HG03045 (cell line): ENCODE measurements around the gene FN3K.
A peak's percentile ranks its signal among the peaks of the same experiment; 100 is the strongest.
"Not testable (repeated sequence)": the region's sequence is repeated elsewhere in the genome, so short reads cannot be mapped to it uniquely, and the experiment has no call there.

Source experiments
- ATAC-seq: cut with Tn5 transposase; IDR thresholded peaks from one replicate; pipeline ENCODE4 v1.9.1; 2021; ENCODE audit warnings: mild to moderate bottlenecking, moderate library complexity; ENCODE audit not compliant: unreplicated experiment

Gene FN3K

DNA sequence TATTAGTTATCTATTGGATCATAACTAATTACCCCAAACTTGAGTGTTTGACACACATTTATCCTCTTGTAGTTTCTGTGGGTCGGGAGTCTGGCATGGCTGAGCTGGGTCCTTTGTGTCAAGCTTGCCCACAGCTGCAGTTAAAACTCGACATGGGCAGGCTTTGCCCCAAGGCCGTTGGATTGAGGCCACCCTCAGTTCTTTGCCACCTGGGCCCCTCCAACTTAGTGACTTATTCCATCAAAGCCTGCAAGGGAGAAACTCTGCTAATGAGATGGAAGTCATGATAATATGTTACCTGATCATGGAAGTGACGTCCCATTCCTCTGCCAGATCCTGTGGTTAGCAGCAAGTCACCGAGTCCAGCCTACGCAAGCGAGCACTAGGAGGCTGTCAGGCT is 33.6 kb downstream of the FN3K start:
- ATAC-seq: no peak

GRCh38 chr17:82772026-82772425 is 36.6 kb downstream of the FN3K start:
- no peak for ATAC-seq

GRCh38 chr17:82774456-82774855 is 39.0 kb downstream of the FN3K start:
- not testable (repeated sequence) for ATAC-seq

DNA sequence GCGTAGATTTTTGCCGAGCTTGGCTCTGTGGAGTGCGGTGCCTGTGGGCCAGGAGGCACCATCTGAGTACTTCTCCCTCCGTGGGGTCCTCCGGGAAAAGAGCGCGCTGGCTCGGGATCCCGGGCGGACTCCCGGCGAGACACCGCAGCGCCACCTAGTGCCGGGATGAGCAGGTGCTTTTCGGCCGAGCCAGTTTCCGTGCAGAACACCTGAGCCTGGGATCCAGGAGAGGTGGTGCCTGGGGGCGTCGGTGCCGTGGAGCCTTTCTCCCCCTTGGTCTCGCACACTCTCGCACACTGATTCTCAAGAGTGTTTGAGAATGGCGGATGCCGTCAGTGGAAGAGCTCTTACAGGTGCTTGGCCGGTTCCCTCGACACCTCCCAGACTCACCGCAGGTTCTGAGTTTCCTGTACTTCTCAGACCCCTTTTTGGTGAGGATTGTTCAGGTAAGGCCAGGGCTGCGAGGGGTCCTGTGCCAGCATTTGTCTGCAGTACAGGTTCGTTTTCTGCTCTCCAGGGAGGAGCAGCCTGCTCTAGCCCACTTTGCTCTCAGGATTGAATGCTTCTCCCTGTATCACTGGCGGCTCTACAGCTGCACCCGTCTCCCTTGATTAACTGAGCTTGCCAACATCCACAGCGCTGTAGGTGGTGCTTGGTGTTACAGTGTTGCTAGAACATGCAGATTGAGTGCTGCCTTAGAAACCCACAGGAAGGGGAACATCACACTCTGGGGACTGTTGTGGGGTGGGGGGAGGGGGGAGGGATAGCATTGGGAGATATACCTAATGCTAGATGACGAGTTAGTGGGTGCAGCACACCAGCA is 39.8 kb downstream of the FN3K start:
- ATAC-seq: no peak

GRCh38 chr17:82776454-82776853 is 41.0 kb downstream of the FN3K start:
- no peak for ATAC-seq

DNA sequence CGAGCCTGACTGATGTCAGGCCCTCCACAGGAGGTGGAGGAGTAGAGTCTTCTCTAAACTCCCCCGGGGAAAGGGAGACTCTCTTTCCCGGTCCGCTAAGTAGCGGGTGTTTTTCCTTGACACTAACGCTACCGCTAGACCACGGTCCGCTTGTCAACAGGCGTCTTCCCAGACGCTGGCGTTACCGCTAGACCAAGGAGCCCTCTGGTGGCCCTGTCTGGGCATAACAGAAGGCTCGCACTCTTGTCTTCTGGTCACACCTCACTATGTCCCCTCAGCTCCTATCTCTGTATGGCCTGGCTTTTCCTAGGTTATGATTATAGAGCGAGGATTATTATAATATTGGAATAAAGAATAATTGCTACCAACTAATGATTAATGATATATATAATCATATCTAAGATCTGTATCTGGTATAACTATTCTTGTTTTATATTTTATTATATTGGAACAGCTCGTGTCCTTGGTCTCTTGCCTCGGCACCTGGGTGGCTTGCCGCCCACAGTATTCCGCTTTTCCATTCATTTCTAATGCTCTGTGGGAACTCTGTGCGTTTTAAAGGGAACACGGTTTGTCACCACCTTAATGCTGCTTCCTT is 42.5 kb downstream of the FN3K start:
- ATAC-seq: not testable (repeated sequence)

DNA sequence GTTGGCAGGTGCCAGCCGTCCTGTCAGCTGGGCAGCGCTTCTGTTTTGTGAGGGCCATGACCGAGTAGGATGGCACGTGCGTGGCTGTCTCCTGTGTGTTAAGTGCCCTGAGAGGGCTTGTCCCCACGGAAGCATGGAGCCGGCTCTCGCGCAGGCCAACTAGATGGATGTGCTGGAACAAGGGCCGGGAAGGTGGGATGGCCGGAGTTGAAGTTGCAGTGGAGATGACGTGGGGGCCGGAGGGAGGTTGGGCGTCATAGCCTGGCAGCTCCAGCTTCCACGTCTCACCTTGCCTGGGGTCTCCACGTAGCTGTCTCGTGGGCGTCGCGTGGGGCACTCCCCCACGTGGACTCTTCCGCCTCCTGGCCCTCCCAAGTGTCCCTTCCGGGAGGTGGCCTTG is 44.1 kb downstream of the FN3K start:
- no peak for ATAC-seq

DNA sequence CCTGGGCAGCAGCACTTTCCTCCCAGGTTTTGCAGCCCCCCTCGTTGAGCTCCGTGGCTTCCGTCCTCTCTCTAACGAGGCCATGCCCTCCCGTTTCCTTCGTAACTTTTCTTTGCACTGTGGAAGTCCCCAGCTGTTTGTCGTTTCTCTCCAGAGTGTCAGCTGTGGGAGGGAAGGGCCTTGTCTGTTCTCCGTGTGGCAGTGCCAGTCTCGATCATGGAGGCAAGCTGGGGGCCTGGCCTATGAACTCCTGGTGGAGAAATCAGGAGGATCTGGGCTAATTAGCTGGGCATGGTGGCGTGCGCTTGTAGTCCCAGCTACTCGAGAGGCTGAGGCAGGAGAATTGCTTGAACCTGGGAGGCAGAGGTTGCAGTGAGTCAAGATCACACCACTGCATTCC is 44.8 kb downstream of the FN3K start:
- ATAC-seq: no peak

DNA sequence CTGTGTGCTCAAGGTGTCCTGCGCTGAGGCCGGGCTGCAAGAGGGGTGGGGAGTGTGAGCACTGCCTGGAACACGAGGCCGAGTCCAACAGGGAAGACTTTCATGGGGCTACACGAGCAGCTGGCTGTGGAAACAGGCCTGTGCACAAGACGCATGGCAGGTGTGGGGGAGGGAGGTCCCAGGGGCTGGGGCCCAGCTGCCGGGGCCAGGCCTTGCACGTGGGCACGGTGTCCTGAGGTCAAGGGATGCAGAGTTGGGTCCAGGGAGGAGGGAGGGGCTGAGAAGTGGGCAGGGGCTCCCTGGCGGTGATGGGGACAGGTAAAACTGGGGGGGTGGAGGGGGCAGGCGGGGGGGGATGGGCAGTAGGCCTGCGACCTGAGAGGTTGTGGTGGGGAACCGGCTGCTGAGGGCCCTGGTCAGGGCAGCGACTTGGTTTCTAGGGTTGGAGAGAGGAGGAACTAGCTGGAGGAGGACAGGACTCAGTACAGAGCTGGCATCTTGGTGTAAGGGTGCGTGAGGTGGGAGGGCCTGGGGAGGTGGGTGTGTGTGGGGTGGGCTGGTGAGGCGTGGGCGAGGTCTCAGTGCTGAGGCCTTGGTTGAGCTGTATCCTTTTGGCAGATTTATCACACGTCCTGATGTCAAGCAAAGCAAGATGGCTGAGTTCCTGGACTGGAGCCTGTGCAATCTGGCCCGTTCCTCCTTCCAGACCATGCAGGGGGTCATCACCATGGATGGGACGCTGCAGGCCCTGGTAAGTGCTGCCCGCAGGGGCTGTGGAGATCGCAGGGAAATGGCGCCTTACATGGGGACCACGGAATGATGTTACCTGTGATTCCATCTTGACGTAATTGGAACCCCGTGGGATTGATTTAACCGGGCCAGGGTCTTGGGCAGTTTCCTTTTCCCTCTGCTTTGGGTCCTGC is 45.8 kb downstream of the FN3K start:
- ATAC-seq: no peak

- peak; percentile 62 for ATAC-seq
These were observed 46.5 kb downstream of the FN3K start for GRCh38 chr17:82781894-82782274.

GRCh38 chr17:82782657-82783207 is 47.3 kb downstream of the FN3K start:
- no peak for ATAC-seq

- ATAC-seq: no peak
These were observed 48.1 kb downstream of the FN3K start for GRCh38 chr17:82783498-82783897.

GRCh38 chr17:82785581-82785980 is 50.2 kb downstream of the FN3K start:
- ATAC-seq: not testable (repeated sequence)

GRCh38 chr17:82786427-82786826 is 51.0 kb downstream of the FN3K start:
- ATAC-seq: no peak

GRCh38 chr17:82787081-82787848 is 51.9 kb downstream of the FN3K start:
- ATAC-seq: no peak

GRCh38 chr17:82788206-82789001 is 53.0 kb downstream of the FN3K start:
- no peak for ATAC-seq

DNA sequence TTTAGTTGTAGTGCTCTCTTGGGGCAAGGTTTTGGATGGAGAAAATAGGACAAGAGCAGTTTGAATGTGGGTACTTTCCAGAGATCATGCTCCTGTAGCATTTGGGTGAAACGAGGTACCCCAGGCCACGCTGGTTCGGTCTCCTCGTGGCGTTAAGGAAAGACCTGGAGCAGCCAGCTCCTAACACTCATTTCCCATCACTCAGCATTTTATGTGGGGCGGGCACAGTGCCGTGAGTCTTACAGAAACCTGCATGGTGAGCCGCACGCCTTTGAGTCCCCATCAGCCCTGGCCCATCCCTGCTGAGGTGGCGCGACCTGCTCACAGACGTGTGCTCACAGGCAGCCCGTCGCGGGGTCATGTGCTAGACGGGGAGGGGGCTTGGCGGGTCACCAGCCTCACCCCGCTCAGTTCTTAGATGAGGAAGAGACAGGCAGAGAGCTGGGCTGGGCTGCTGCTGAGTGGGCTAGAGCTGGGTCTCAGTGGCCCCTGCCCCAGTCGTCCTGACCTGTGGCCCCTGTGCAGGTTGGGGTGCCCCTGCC is 53.7 kb downstream of the FN3K start:
- no peak for ATAC-seq

- ATAC-seq: no peak
These were observed 54.4 kb downstream of the FN3K start for GRCh38 chr17:82789806-82790205.

DNA sequence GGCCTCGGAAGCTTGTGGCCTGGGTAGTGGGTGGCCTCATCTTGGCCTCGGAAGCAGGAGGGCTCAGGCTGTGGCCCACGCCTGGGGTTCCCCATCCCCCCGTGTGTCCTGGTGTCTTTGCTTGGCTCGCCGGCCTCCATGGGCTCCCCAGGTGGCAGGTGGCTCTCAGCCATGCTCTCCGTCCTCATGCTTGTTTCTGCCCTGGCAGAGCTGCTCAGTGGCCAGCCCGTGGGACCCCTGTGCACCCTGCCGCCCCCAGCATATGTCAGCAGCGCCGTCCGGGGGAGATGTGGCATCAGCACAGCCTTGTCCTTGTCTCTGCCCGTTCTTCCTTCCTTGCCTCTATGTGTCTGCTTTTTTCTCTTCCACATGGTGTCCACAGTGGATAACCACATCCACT is 55.0 kb downstream of the FN3K start:
- no peak for ATAC-seq
